HG03135 (cell line): ENCODE data around the gene KCNAB1.
"Not testable (repeated sequence)": the region's sequence is repeated elsewhere in the genome, so short reads cannot be mapped to it uniquely, and the experiment has no call there.

ENCODE experiments used
- ATAC-seq: cut with Tn5 transposase; IDR thresholded peaks from one replicate; pipeline ENCODE4 v1.9.1; 2021; ENCODE audit warnings: mild to moderate bottlenecking, moderate library complexity; ENCODE audit not compliant: unreplicated experiment

KCNAB1 gene

GRCh38 chr3:156120528-156121251, at the start of gene KCNAB1:
TSS of gene KCNAB1 (plus strand) at chr3:156120578.
- ATAC-seq = no peak

DNA sequence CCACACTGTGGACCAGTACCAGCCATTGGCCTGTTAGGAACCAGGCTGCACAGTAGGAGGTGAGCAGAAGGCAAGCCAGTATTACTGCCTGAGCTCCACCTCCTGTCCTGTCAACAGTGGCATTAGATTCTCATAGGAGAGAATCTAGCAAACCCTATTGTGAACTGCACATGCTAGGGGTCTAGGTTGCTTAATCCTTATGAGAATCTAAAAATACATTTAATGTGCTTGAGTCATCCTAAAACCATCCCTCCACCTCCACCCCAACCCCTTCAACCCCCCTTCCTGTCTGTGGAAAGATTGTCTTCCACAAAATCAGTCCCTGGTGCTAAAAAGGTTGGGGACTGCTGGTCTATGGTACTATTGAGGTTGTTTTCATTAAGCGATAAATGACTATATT, 49.3 kb upstream of the KCNAB1 start:
- ATAC-seq = no peak

- ATAC-seq = not testable (repeated sequence)
Measured at GRCh38 chr3:156072950-156073657, 47.3 kb upstream of the KCNAB1 start.

GRCh38 chr3:156090126-156090525, 30.3 kb upstream of the KCNAB1 start:
- ATAC-seq = no peak

- no peak for ATAC-seq
Measured at GRCh38 chr3:156093964-156094363, 26.4 kb upstream of the KCNAB1 start.

DNA sequence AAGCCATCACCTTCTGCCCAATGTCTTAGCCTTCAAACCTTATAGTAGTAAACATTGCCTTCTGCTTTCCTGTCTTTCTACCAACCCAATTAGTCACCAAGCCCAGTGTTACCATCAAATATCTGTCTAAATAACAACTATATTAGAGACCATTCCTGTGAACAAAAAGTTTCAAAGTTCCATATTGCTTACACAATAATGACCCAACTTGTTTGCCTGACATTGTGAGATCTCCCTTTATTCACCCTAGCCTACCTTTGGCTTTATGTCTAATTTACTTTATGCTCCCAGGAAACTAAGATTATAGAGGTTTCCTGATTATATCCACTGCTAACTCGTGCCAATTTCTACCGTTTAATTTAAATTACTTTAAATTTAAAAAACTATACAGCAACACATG, 26.0 kb upstream of the KCNAB1 start:
- ATAC-seq = no peak

- not testable (repeated sequence) for ATAC-seq
Measured at GRCh38 chr3:156095652-156096051, 24.7 kb upstream of the KCNAB1 start.

GRCh38 chr3:156098437-156099035, 21.8 kb upstream of the KCNAB1 start:
- ATAC-seq = no peak

DNA sequence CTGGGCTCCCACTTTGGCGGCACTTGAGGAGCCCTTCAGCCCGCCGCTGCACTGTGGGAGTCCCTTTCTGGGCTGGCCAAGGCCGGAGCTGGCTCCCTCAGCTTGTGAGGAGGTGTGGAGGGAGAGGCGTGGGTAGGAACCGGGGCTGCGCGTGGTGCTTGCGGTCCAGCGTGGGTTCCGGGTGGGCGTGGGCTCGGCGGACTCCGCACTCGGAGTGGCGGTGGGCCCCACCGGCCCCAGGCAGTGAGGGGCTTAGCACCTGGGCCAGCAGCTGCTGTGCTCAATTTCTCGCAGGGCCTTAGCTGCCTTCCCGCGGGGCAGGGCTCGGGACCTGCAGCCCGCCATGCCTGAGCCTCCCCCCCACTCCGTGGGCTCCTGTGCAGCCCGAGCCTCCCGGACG, 21.0 kb upstream of the KCNAB1 start:
- not testable (repeated sequence) for ATAC-seq

- ATAC-seq = not testable (repeated sequence)
Measured at GRCh38 chr3:156099984-156100383, 20.4 kb upstream of the KCNAB1 start.

- no peak for ATAC-seq
Measured at GRCh38 chr3:156102267-156102931, 18.0 kb upstream of the KCNAB1 start.

- ATAC-seq = no peak
Measured at GRCh38 chr3:156106721-156107373, 13.5 kb upstream of the KCNAB1 start.

GRCh38 chr3:156107504-156107903, 12.9 kb upstream of the KCNAB1 start:
- no peak for ATAC-seq

- ATAC-seq = no peak
Measured at GRCh38 chr3:156108616-156109015, 11.8 kb upstream of the KCNAB1 start.

DNA sequence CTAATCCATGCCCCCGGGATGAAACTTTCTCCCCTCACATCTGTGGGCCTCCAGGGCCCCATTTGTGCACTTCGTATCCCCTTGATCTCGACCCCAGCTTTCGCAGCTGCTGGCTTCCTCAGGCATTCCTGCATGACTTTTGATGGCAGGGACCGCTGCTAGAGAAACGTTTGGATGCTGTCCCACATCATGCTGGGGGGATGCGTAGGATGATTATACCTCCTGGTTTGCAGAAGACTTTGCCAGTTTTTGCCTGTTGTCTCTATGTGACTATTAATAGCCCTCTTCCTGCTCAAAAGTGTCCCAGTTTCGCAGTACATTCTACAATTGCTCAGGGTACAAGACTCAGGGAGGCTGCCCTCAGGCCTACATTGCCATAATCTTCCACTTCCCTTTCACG, 10.4 kb upstream of the KCNAB1 start:
- ATAC-seq = no peak

GRCh38 chr3:156126467-156126866, 6.1 kb downstream of the KCNAB1 start:
- ATAC-seq = no peak

DNA sequence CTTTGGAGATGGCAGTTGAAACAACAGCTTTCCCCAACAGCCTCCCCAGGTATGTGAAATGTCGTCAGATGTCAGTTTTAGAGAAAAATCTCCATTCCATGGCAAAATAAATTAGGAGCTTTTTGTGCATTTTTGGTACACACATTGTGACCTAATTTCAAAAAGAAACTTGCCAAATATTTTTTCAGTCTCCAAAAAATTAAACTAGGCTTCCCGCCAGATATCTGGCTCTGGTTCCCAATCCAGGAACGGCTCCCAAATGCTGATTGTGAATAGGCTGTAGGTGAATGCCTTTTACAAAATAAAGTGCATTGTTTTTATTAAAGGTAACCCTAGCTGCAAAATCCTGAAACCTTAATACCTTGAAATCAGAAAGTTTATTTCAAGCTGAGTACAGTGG, 10.9 kb downstream of the KCNAB1 start:
- ATAC-seq = no peak

DNA sequence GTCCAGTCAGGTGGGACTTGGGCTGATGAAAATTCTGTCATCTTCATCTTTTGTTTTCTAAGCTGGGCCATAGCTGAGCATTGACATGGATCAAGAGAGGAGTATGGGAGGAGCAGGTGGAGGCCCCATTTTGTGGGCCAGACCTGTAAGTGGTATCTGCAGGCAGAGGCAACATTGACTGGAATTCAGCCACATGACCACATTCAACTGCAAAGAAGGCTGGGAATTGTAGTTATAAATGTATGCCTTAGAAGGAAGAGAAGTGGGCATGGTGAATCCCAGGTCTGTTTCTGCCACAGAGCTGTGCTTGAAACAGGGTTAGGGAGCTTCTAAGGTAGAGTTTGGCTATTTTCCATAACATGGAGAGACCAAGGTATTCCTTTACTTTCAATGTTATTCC, 11.4 kb downstream of the KCNAB1 start:
- ATAC-seq = no peak

DNA sequence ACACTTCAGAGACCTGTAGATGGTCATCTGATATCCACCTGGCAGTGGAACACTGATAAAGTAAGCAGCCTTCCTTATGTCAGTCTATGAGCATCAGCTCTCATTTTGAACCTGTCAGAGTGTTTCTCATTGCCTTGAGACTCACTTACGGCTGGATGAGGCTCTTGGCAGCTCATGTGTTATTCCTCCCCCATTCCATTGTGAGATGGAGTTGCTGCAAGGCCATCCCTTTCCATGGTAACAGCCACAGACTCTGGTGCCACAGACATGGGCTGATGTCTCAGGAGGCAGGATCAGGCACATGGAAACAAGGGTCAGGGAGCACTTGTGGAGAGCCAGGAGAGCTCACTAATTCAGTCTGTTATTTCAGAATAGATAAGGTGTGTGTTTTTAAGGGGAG, 11.9 kb downstream of the KCNAB1 start:
- no peak for ATAC-seq

- ATAC-seq = no peak
Measured at GRCh38 chr3:156133076-156133475, 12.7 kb downstream of the KCNAB1 start.
